OCI-LY1 (cell line): ENCODE results near the gene RPSA.

ENCODE experiments used
- H2AFZ ChIP-seq: fragments of 200-600 bp; sonication (generic), shearing (Covaris generic); 2 replicates; pipeline ENCODE4 v1.6.0; 2014; ENCODE audit warnings: antibody characterized with exemption, mild to moderate bottlenecking, low read length
- H3F3A ChIP-seq: fragments of 200-600 bp; sonication (generic), shearing (Covaris generic); 2 replicates; pipeline ENCODE4 v1.6.0; 2014; ENCODE audit warnings: mild to moderate bottlenecking, antibody characterized with exemption, low read length, moderate library complexity; ENCODE audit not compliant: insufficient read depth
- H3K27ac ChIP-seq: fragments of 200-600 bp; sonication (generic); 2 replicates; pipeline ENCODE4 v1.5.1; 2014; ENCODE audit warnings: low read length, mixed run types, mild to moderate bottlenecking, low read depth; ENCODE audit not compliant: poor library complexity, severe bottlenecking
- H3K27me3 ChIP-seq: fragments of 200-600 bp; sonication (generic); 2 replicates; pipeline ENCODE4 v1.6.0; 2014; ENCODE audit warnings: antibody characterized with exemption, mild to moderate bottlenecking, low read length, moderate library complexity; ENCODE audit not compliant: insufficient read depth
- H3K36me3 ChIP-seq: fragments of 200-600 bp; sonication (generic); 2 replicates; pipeline ENCODE4 v1.6.1; 2014; ENCODE audit warnings: mild to moderate bottlenecking, antibody characterized with exemption, low read length, moderate library complexity, mixed read lengths; ENCODE audit not compliant: insufficient read depth
- H3K4me1 ChIP-seq: fragments of 200-600 bp; sonication (generic); 2 replicates; pipeline ENCODE4 v1.5.1; 2014; ENCODE audit warnings: mild to moderate bottlenecking, low read length, moderate library complexity; ENCODE audit not compliant: insufficient read depth, severe bottlenecking
- H3K4me2 ChIP-seq: fragments of 200-600 bp; sonication (generic), shearing (Covaris generic); 2 replicates; pipeline ENCODE4 v1.6.1; 2014; ENCODE audit warnings: low read length
- H3K4me3 ChIP-seq: fragments of 200-600 bp; sonication (generic); 2 replicates; pipeline ENCODE4 v1.5.1; 2014; ENCODE audit warnings: low read length, low read depth, mild to moderate bottlenecking, mixed read lengths; ENCODE audit not compliant: poor library complexity, severe bottlenecking
- H3K79me2 ChIP-seq: fragments of 200-600 bp; shearing (Covaris generic); 2 replicates; pipeline ENCODE4 v1.6.1; 2016; ENCODE audit warnings: mixed run types, low read length, mixed read lengths; ENCODE audit not compliant: insufficient read depth
- H3K9ac ChIP-seq: fragments of 200-600 bp; sonication (generic), shearing (Covaris generic); 2 replicates; pipeline ENCODE4 v1.6.1; 2014; ENCODE audit warnings: mild to moderate bottlenecking, low read length, mixed read lengths
- H3K9me2 ChIP-seq: fragments of 200-600 bp; sonication (generic), shearing (Covaris generic); 2 replicates; pipeline ENCODE4 v1.6.1; 2014; ENCODE audit warnings: low read depth, mild to moderate bottlenecking, low read length, mixed read lengths
- H3K9me3 ChIP-seq: fragments of 200-600 bp; shearing (Covaris generic); 2 replicates; pipeline ENCODE4 v1.6.1; 2014; ENCODE audit warnings: low read length, mixed read lengths
- H4K20me1 ChIP-seq: fragments of 200-600 bp; sonication (generic), shearing (Covaris generic); 2 replicates; pipeline ENCODE4 v1.6.0; 2016; ENCODE audit warnings: mild to moderate bottlenecking, low read length; ENCODE audit not compliant: insufficient read depth
- CTCF ChIP-seq: fragments of 200-600 bp; sonication (generic), shearing (Covaris generic); IDR thresholded peaks from 2 replicates; pipeline ENCODE4 v1.5.1; 2017; ENCODE audit warnings: mild to moderate bottlenecking, antibody characterized with exemption, low read length, moderate library complexity, mixed read lengths
- EZH2 ChIP-seq: fragments of 200-600 bp; sonication (generic), shearing (Covaris generic); IDR thresholded peaks from 2 replicates; pipeline ENCODE4 v1.8.0; 2017; ENCODE audit warnings: borderline replicate concordance, mixed run types, mild to moderate bottlenecking, antibody characterized with exemption, low read length, moderate library complexity, mixed read lengths

The RPSA gene

GRCh38 chr3:39405687-39406367 lies 693 bp upstream of the RPSA start:
- Histone ChIP-seq H4K20me1 (0 out of 2 replicates have a peak, but pooled peaks cover 3% of the 10 kb centered on the region), H2AFZ (0 out of 2 replicates have a peak overlapping the region, but pooled peaks have one; percentile 26), H3F3A (no peaks in the 10 kb centered on the region; the same call in 1 of the 2 replicates), H3K36me3 (peaks cover 46% of the 10 kb centered on the region), H3K27ac (peak overlapping the region; percentile 82), H3K4me1 (peaks cover 41% of the 10 kb centered on the region), H3K9ac (peak overlapping the region; percentile 93), H3K27me3 (no peaks in the 10 kb centered on the region), H3K79me2 (peaks cover 17% of the 10 kb centered on the region), H3K4me3 (peak overlapping the region; percentile 82), H3K9me3 (no peaks in the 10 kb centered on the region), H3K4me2 (peak overlapping the region; percentile 92), H3K9me2 (no peaks in the 10 kb centered on the region)
- TF ChIP-seq EZH2 (no peak), CTCF (no peak)

- Histone ChIP-seq H4K20me1 (0 out of 2 replicates have a peak, but pooled peaks cover 3% of the 10 kb centered on the region), H2AFZ (no peak overlapping the region), H3K9me3 (no peaks in the 10 kb centered on the region), H3F3A (no peaks in the 10 kb centered on the region; the same call in 1 of the 2 replicates), H3K36me3 (peaks cover 54% of the 10 kb centered on the region), H3K27me3 (no peaks in the 10 kb centered on the region), H3K79me2 (peaks cover 17% of the 10 kb centered on the region), H3K9me2 (no peaks in the 10 kb centered on the region), H3K9ac (peak overlapping the region; percentile 93), H3K4me1 (peaks cover 41% of the 10 kb centered on the region), H3K4me2 (peak overlapping the region; percentile 92), H3K27ac (peak overlapping the region; percentile 82), H3K4me3 (peak overlapping the region; percentile 82)
- TF ChIP-seq EZH2 (no peak), CTCF (no peak)
Observed at GRCh38 chr3:39407259-39407629, 724 bp downstream of the RPSA start.

- H3K9me3 ChIP-seq = no peaks in the 10 kb centered on the region
- H3K4me3 ChIP-seq = peak overlapping the region; percentile 82
- TF ChIP-seq EZH2 = no peak
- no peak for TF ChIP-seq CTCF
- peak overlapping the region; percentile 82 for H3K27ac ChIP-seq
- 0 out of 2 replicates have a peak, but pooled peaks cover 3% of the 10 kb centered on the region for H4K20me1 ChIP-seq
- H3K27me3 ChIP-seq = no peaks in the 10 kb centered on the region
- peaks cover 17% of the 10 kb centered on the region for H3K79me2 ChIP-seq
- H3K9ac ChIP-seq = peak overlapping the region; percentile 93
- peaks cover 41% of the 10 kb centered on the region for H3K4me1 ChIP-seq
- H3K4me2 ChIP-seq = peak overlapping the region; percentile 92
- H2AFZ ChIP-seq = no peak overlapping the region
- no peaks in the 10 kb centered on the region; the same call in 1 of the 2 replicates for H3F3A ChIP-seq
- H3K36me3 ChIP-seq = peaks cover 61% of the 10 kb centered on the region
- H3K9me2 ChIP-seq = no peaks in the 10 kb centered on the region
Observed at GRCh38 chr3:39407773-39408492, 1.4 kb downstream of the RPSA start.
